Lung (tissue), 12 donors: Measurements from ENCODE around the gene ZKSCAN4. TPM values are rescaled to one million over a fixed set of nuclear protein-coding genes. Genes with fewer than 3 reads are reported as not detected.

Experiments
- ATAC-seq: fragments of 200-7000 bp; cut with Tn5 transposase; one replicate; pipeline ENCODE4 v1.9.1; 2020; ENCODE audit warnings: moderate number of reproducible peaks; ENCODE audit not compliant: insufficient read depth, low FRiP score
- DNase-seq, 3 donors: peaks; one replicate each; pipeline ENCODE4 v3.0.0-alpha.2; 2013 to 2017
- H3K27ac ChIP-seq, 2 donors: one replicate each; pipeline ENCODE4 v1.5.1; 2013; ENCODE audit warnings: mild to moderate bottlenecking in 2 of 2, moderate library complexity in 2 of 2, control low read depth in 1 of 2, inconsistent platforms in 1 of 2, low read depth in 1 of 2, low read length in 1 of 2
- H3K27me3 ChIP-seq, 3 donors: one replicate each; pipeline ENCODE4 v1.5.1; 2013; ENCODE audit warnings: low read length in 2 of 3; ENCODE audit not compliant: control insufficient read depth in 3 of 3, insufficient read depth in 3 of 3
- H3K36me3 ChIP-seq, 4 donors: one replicate each; pipeline ENCODE4 v1.5.1; 2013; ENCODE audit warnings: low read length in 4 of 4, mild to moderate bottlenecking in 1 of 4, moderate library complexity in 1 of 4; ENCODE audit not compliant: control insufficient read depth in 4 of 4, insufficient read depth in 4 of 4
- H3K4me1 ChIP-seq, 5 donors: one replicate each; pipeline ENCODE4 v1.5.1; 2013; ENCODE audit warnings: low read length in 5 of 5, mild to moderate bottlenecking in 2 of 5, moderate library complexity in 1 of 5; ENCODE audit not compliant: control insufficient read depth in 5 of 5, insufficient read depth in 5 of 5
- H3K4me3 ChIP-seq: one replicate; pipeline ENCODE4 v1.5.1; 2013; ENCODE audit warnings: mild to moderate bottlenecking, control low read depth, moderate library complexity
- H3K9ac ChIP-seq, 2 donors: one replicate each; pipeline ENCODE4 v1.5.1; 2013; ENCODE audit warnings: low read length in 2 of 2, control low read depth in 1 of 2; ENCODE audit not compliant: insufficient read depth in 1 of 2
- H3K9me3 ChIP-seq, 4 donors: one replicate each; pipeline ENCODE4 v1.5.1; 2013; ENCODE audit warnings: low read length in 3 of 4, mild to moderate bottlenecking in 1 of 4, moderate library complexity in 1 of 4; ENCODE audit not compliant: control insufficient read depth in 4 of 4, insufficient read depth in 3 of 4
- CTCF ChIP-seq: IDR thresholded peaks from 2 replicates; pipeline ENCODE4 v1.5.1; 2012; ENCODE audit warnings: mild to moderate bottlenecking; ENCODE audit errors: control extremely low read depth, extremely low read depth
- WGBS, 2 donors: extraction: QIAGEN DNeasy Blood & Tissue Kit; methylation state at CpG; one replicate each; pipeline ENCODE4 v1.1.7; 2013; 5-methylcytosine and 5-hydroxymethylcytosine counted together
- polyA plus RNA-seq, 2 donors: library from polyadenylated mRNA; stranded (reverse); fragments of 200-250 nt; gene quantifications; one replicate each; pipeline ENCODE4 v1.2.1, GENCODE V29; 2013
- total RNA-seq, 2 donors: library from RNA; depleted of rRNA in 1 of 2; stranded (reverse); fragments of >200 nt in 1 of 2; gene quantifications; one replicate each; pipeline ENCODE4 v1.2.1, GENCODE V29; 2014 to 2021
- donor health status: control.
- donor health status: control.
- donor health status: Bipolar disorder and iron deficiency.
- donor health status: healthy.
- donor health status: DM: yes; HTN: yes; CAD: no.

ZKSCAN4 gene
- total and polyA plus RNA-seq, 4 donors: 2.3 to 8.2 (median 4.2) TPM

DNA sequence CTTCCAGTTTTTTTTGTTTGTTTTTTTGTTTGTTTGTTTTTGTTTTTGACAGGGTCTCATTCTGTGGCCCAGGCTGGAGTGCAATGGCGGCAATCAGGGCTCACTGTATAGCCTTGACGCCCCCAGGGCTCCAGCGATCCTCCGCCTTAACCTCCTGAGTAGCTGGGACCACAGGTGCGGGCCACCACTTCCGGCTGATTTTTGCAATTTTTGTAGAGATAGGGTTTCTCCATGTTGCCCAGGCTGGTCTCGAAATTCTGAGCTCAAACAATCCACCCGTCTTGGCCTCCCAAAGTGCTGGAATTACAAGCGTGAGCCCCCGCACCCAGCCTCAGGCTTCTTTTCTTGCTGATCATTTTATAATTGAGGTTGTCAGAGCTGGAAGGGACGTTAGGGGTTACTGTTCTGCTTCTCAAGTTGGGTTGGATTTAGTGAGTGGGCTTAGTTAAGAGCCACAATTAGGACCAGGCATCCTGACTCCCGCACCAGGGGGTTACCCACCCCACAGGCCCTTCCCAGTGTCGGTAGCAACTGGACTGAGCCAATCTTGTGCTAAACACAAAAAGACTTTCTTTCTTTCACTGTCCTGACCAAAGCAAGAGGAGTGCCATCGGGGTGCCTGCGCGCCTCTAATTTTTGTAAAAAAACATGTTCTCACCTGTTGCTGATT lies 40.1 kb downstream of the ZKSCAN4 start:
- H3K9me3 ChIP-seq: peaks cover 0 to 17% (median 0%) of the 10 kb centered on the region in 4 donors
- 8 to 9% methylated on average over 16 of the region's 16 CpGs for whole genome bisulfite sequencing, 2 donors
- H3K4me1 ChIP-seq: peaks cover 0 to 14% (median 0%) of the 10 kb centered on the region in 5 donors
- no peak overlapping the region for H3K27ac ChIP-seq
- H3K9ac ChIP-seq: no peak overlapping the region
- H3K4me3 ChIP-seq: no peak overlapping the region
- no peaks in the 10 kb centered on the region for H3K36me3 ChIP-seq
- no peak for TF ChIP-seq CTCF
- H3K27me3 ChIP-seq: peaks cover 15 to 99% (median 89%) of the 10 kb centered on the region in 3 donors
- DNase-seq (no peak), ATAC-seq (no peak)

DNA sequence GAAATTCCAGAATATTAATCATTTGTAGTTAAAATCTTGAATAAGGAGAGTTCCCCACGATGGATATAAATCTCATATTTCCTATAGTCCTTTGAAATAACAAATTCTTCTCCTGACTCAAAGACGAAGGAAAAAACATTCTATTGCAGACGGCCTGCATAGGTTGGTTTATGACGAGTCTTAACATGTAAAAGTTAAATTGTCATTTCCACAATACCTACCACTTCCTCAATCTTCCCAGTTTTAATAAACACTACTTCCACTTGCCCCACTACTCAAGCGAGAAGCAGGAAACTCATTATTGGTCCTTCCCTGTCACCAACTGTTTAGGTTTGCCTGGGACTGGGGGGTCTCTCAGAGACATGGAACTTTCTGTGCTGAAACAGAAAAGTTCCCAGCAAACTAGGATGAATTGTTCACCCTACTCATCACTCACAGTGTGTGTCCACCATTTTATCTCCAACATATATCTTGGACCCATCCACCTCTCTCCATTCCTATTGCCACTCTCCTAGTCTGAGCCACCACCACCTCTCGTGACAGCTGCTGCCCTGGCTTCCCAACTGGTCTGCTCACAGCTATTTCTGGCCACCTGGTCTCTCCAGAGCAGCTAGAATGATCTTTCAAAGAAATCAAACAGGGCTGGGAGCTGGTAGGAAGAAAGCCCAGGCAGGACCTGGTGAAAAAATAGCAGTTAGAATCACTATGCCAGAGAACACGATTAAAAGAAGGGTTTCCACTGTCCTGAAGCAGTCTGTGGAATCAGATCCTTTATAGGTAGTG lies 42.1 kb downstream of the ZKSCAN4 start:
- H3K27me3 ChIP-seq: peaks cover 15 to 98% (median 91%) of the 10 kb centered on the region in 3 donors
- 31 to 45% methylated on average over 7 of the region's 7 CpGs for WGBS, 2 donors
- peaks cover 0 to 16% (median 0%) of the 10 kb centered on the region in 4 donors for H3K9me3 ChIP-seq
- TF ChIP-seq CTCF: no peak
- H3K4me1 ChIP-seq: peaks cover 0 to 14% (median 0%) of the 10 kb centered on the region in 5 donors
- DNase-seq (no peak), ATAC-seq (no peak)
- no peak overlapping the region for H3K27ac ChIP-seq
- H3K9ac ChIP-seq: no peak overlapping the region
- H3K36me3 ChIP-seq: no peaks in the 10 kb centered on the region
- H3K4me3 ChIP-seq: no peak overlapping the region

DNA sequence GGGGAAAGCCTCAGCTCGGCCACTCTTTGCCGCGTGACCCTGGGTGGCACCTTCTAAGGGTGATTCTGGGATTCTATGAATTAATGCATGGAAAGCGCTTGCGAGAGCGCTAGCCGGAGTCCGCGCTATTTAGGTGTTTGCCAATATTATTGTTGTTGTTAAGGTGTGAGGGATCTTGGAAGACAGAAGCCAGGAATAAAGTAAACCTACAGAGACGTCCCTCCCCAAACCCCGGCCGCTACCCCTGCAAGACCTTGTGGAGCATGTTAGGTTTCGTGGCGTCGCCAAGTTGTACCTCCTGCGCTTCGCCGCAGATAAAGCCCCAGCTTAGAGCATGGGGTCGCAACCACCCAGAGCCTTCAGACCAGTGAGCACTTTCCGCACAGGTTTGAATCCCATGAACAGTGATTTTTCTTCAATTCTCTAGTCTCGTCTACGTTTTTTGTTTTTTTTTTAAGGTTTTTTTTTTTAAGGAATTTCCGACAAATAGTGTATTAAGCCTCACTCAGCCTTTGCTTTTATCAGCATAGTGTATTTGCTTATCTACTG lies 43.9 kb downstream of the ZKSCAN4 start:
- DNase-seq: peak; percentile 29 to 39 (median 34)
- no peak for ATAC-seq
- WGBS, 2 donors: 8 to 12% methylated on average over 23 of the region's 23 CpGs
- no peak overlapping the region for H3K9ac ChIP-seq
- H3K4me1 ChIP-seq: peaks cover 0 to 14% (median 0%) of the 10 kb centered on the region in 5 donors
- H3K9me3 ChIP-seq: peaks cover 0 to 17% (median 0%) of the 10 kb centered on the region in 4 donors
- H3K4me3 ChIP-seq: peak overlapping the region; percentile 4
- no peak overlapping the region for H3K27ac ChIP-seq
- H3K36me3 ChIP-seq: no peaks in the 10 kb centered on the region
- TF ChIP-seq CTCF: no peak
- peaks cover 15 to 90% (median 78%) of the 10 kb centered on the region in 3 donors for H3K27me3 ChIP-seq
